ENCODE measurements around the gene TCP11L1.
A peak's percentile ranks its signal among the peaks of the same experiment; 100 is the strongest.
"Not testable (repeated sequence)": the region's sequence is repeated elsewhere in the genome, so short reads cannot be mapped to it uniquely, and the experiment has no call there.

The TCP11L1 gene

GRCh38 chr11:33045551-33046255 is 6.3 kb downstream of the TCP11L1 start:
- Mint-ChIP-seq H3K36me3 (ENCODE audit: low read depth) (peaks cover 54% of the 10 kb centered on the region), H3K27me3 (no peaks in the 10 kb centered on the region), H3K27ac (no peak overlapping the region), H3K9me3 (no peaks in the 10 kb centered on the region), H3K4me3 (no peak overlapping the region), H3K4me1 (ENCODE audit: low read depth) (peaks cover 33% of the 10 kb centered on the region)
- no peak for DNase-seq

- peaks cover 60% of the 10 kb centered on the region for H3K36me3 Mint-ChIP-seq (ENCODE audit: low read depth)
Observed at GRCh38 chr11:33048701-33049100, 9.3 kb downstream of the TCP11L1 start.

GRCh38 chr11:33049565-33050408 is 10.4 kb downstream of the TCP11L1 start:
- H3K4me1 Mint-ChIP-seq (ENCODE audit: low read depth); H3K27ac Mint-ChIP-seq; H3K27me3 Mint-ChIP-seq; H3K9me3 Mint-ChIP-seq; H3K4me3 Mint-ChIP-seq; DNase-seq: not testable (repeated sequence)
- peaks cover 57% of the 10 kb centered on the region for H3K36me3 Mint-ChIP-seq (ENCODE audit: low read depth)

More at GRCh38 chr11:33048701-33049100, 9.3 kb downstream of the TCP11L1 start:
- not testable (repeated sequence) for H3K4me3 Mint-ChIP-seq; DNase-seq; H3K9me3 Mint-ChIP-seq; H3K27ac Mint-ChIP-seq; H3K27me3 Mint-ChIP-seq; H3K4me1 Mint-ChIP-seq (ENCODE audit: low read depth)

GRCh38 chr11:33052231-33052630 is 12.9 kb downstream of the TCP11L1 start:
- Mint-ChIP-seq H3K27ac (no peak overlapping the region), H3K27me3 (no peaks in the 10 kb centered on the region), H3K4me1 (ENCODE audit: low read depth) (no peaks in the 10 kb centered on the region), H3K36me3 (ENCODE audit: low read depth) (peaks cover 48% of the 10 kb centered on the region), H3K4me3 (no peak overlapping the region), H3K9me3 (no peaks in the 10 kb centered on the region)
- DNase-seq: no peak

GRCh38 chr11:33055375-33055774 is 16.0 kb downstream of the TCP11L1 start:
- H3K9me3 Mint-ChIP-seq: no peaks in the 10 kb centered on the region
- H3K4me3 Mint-ChIP-seq: no peak overlapping the region
- H3K27me3 Mint-ChIP-seq: no peaks in the 10 kb centered on the region
- no peak overlapping the region for H3K27ac Mint-ChIP-seq
- peaks cover 4% of the 10 kb centered on the region for H3K4me1 Mint-ChIP-seq (ENCODE audit: low read depth)
- no peak for DNase-seq
- peaks cover 60% of the 10 kb centered on the region for H3K36me3 Mint-ChIP-seq (ENCODE audit: low read depth)

- no peak overlapping the region for H3K4me3 Mint-ChIP-seq
- H3K36me3 Mint-ChIP-seq (ENCODE audit: low read depth): peaks cover 72% of the 10 kb centered on the region
- no peaks in the 10 kb centered on the region for H3K9me3 Mint-ChIP-seq
- H3K4me1 Mint-ChIP-seq (ENCODE audit: low read depth): peaks cover 15% of the 10 kb centered on the region
- H3K27me3 Mint-ChIP-seq: no peaks in the 10 kb centered on the region
- no peak for DNase-seq
- H3K27ac Mint-ChIP-seq: no peak overlapping the region
Observed at GRCh38 chr11:33057284-33057683, 17.9 kb downstream of the TCP11L1 start.

- Mint-ChIP-seq H3K9me3 (no peaks in the 10 kb centered on the region), H3K27ac (no peak overlapping the region), H3K4me3 (no peak overlapping the region), H3K27me3 (no peaks in the 10 kb centered on the region), H3K4me1 (ENCODE audit: low read depth) (peaks cover 37% of the 10 kb centered on the region), H3K36me3 (ENCODE audit: low read depth) (peaks cover 73% of the 10 kb centered on the region)
- no peak for DNase-seq
Observed at GRCh38 chr11:33059331-33060007, 20.1 kb downstream of the TCP11L1 start.

- Mint-ChIP-seq H3K27ac (no peak overlapping the region), H3K4me3 (no peak overlapping the region), H3K27me3 (no peaks in the 10 kb centered on the region), H3K4me1 (ENCODE audit: low read depth) (peaks cover 45% of the 10 kb centered on the region), H3K9me3 (no peaks in the 10 kb centered on the region), H3K36me3 (ENCODE audit: low read depth) (peaks cover 71% of the 10 kb centered on the region)
- DNase-seq: no peak
Observed at GRCh38 chr11:33060271-33060670, 20.9 kb downstream of the TCP11L1 start.

GRCh38 chr11:33062137-33062536 is 22.8 kb downstream of the TCP11L1 start:
- Mint-ChIP-seq H3K36me3 (ENCODE audit: low read depth) (peaks cover 82% of the 10 kb centered on the region), H3K27ac (no peak overlapping the region), H3K4me1 (ENCODE audit: low read depth) (peaks cover 48% of the 10 kb centered on the region), H3K27me3 (no peaks in the 10 kb centered on the region), H3K9me3 (no peaks in the 10 kb centered on the region), H3K4me3 (no peak overlapping the region)
- DNase-seq: no peak

GRCh38 chr11:33063326-33063881 is 24.0 kb downstream of the TCP11L1 start:
- H3K27ac Mint-ChIP-seq: peak overlapping the region; percentile 39
- H3K27me3 Mint-ChIP-seq: no peaks in the 10 kb centered on the region
- H3K4me1 Mint-ChIP-seq (ENCODE audit: low read depth): peaks cover 48% of the 10 kb centered on the region
- DNase-seq: no peak
- peaks cover 82% of the 10 kb centered on the region for H3K36me3 Mint-ChIP-seq (ENCODE audit: low read depth)
- H3K9me3 Mint-ChIP-seq: no peaks in the 10 kb centered on the region
- no peak overlapping the region for H3K4me3 Mint-ChIP-seq

- H3K9me3 Mint-ChIP-seq: no peaks in the 10 kb centered on the region
- DNase-seq: no peak
- peaks cover 48% of the 10 kb centered on the region for H3K4me1 Mint-ChIP-seq (ENCODE audit: low read depth)
- H3K27me3 Mint-ChIP-seq: no peaks in the 10 kb centered on the region
- H3K4me3 Mint-ChIP-seq: no peak overlapping the region
- H3K36me3 Mint-ChIP-seq (ENCODE audit: low read depth): peaks cover 81% of the 10 kb centered on the region
- no peak overlapping the region for H3K27ac Mint-ChIP-seq
Observed at GRCh38 chr11:33064033-33064825, 24.9 kb downstream of the TCP11L1 start.

GRCh38 chr11:33064866-33065265 is 25.5 kb downstream of the TCP11L1 start:
- H3K27ac Mint-ChIP-seq: no peak overlapping the region
- no peak for DNase-seq
- no peaks in the 10 kb centered on the region for H3K9me3 Mint-ChIP-seq
- H3K4me1 Mint-ChIP-seq (ENCODE audit: low read depth): peaks cover 48% of the 10 kb centered on the region
- H3K36me3 Mint-ChIP-seq (ENCODE audit: low read depth): peaks cover 80% of the 10 kb centered on the region
- no peaks in the 10 kb centered on the region for H3K27me3 Mint-ChIP-seq
- no peak overlapping the region for H3K4me3 Mint-ChIP-seq

GRCh38 chr11:33065445-33066178 is 26.2 kb downstream of the TCP11L1 start:
- H3K4me1 Mint-ChIP-seq (ENCODE audit: low read depth): peaks cover 41% of the 10 kb centered on the region
- peak; percentile 83 for DNase-seq
- no peaks in the 10 kb centered on the region for H3K9me3 Mint-ChIP-seq
- peaks cover 77% of the 10 kb centered on the region for H3K36me3 Mint-ChIP-seq (ENCODE audit: low read depth)
- no peaks in the 10 kb centered on the region for H3K27me3 Mint-ChIP-seq
- no peak overlapping the region for H3K27ac Mint-ChIP-seq
- H3K4me3 Mint-ChIP-seq: no peak overlapping the region

All from activated T-cell treated with anti-CD3 and anti-CD28 coated beads, Interleukin-2, amount 50 U/mL, for 24 hours (primary cell).